HG03045 (cell line): Measurements from ENCODE around the gene SMYD5.

Experiments
- ATAC-seq: cut with Tn5 transposase; IDR thresholded peaks from one replicate; pipeline ENCODE4 v1.9.1; 2021; ENCODE audit warnings: mild to moderate bottlenecking, moderate library complexity; ENCODE audit not compliant: unreplicated experiment

Gene SMYD5

GRCh38 chr2:73203055-73203681, 10.9 kb upstream of the SMYD5 start:
- no peak for ATAC-seq

- no peak for ATAC-seq
Observed at GRCh38 chr2:73205611-73206010, 8.4 kb upstream of the SMYD5 start.

- ATAC-seq = no peak
Observed at GRCh38 chr2:73208258-73208657, 5.8 kb upstream of the SMYD5 start.

- no peak for ATAC-seq
Observed at GRCh38 chr2:73210019-73210418, 4.0 kb upstream of the SMYD5 start.

- ATAC-seq = no peak
Observed at GRCh38 chr2:73210696-73211095, 3.3 kb upstream of the SMYD5 start.

GRCh38 chr2:73212098-73212447, 2.0 kb upstream of the SMYD5 start:
- no peak for ATAC-seq

- ATAC-seq = peak; percentile 65
Observed at GRCh38 chr2:73212448-73213176, 1.4 kb upstream of the SMYD5 start.

- no peak for ATAC-seq
Observed at GRCh38 chr2:73215254-73215653, 1.2 kb downstream of the SMYD5 start.

GRCh38 chr2:73217160-73217559, 3.1 kb downstream of the SMYD5 start:
- ATAC-seq = no peak

GRCh38 chr2:73217826-73218225, 3.8 kb downstream of the SMYD5 start:
- no peak for ATAC-seq

GRCh38 chr2:73218298-73218697, 4.3 kb downstream of the SMYD5 start:
- ATAC-seq = no peak

- no peak for ATAC-seq
Observed at GRCh38 chr2:73223821-73224220, 9.8 kb downstream of the SMYD5 start.

- ATAC-seq = no peak
Observed at GRCh38 chr2:73225513-73226360, 11.7 kb downstream of the SMYD5 start.

GRCh38 chr2:73227086-73227485, 13.0 kb downstream of the SMYD5 start:
- no peak for ATAC-seq

GRCh38 chr2:73228631-73229030, 14.6 kb downstream of the SMYD5 start:
- ATAC-seq = no peak

- ATAC-seq = peak; percentile 6
Observed at GRCh38 chr2:73232403-73233153, 18.5 kb downstream of the SMYD5 start.

GRCh38 chr2:73233154-73233931, 19.3 kb downstream of the SMYD5 start, which contains the start of gene PRADC1:
PRADC1 (minus strand) TSS chr2:73233239; CDS start chr2:73233160, 79 bp downstream.
- peak; percentile 92 for ATAC-seq

- peak; percentile 60 for ATAC-seq
Observed at GRCh38 chr2:73233932-73234832, 20.1 kb downstream of the SMYD5 start, which contains the start of gene CCT7. CCT7 (plus strand) TSS chr2:73234308; CDS start chr2:73234379, 71 bp downstream.
